Parathyroid adenoma (tissue), 2 donors: ENCODE results near the gene EXOC4.

ENCODE experiments used
- H2AFZ ChIP-seq: fragments of 300-600 bp; sonication (generic); one replicate; pipeline ENCODE4 v1.7.0; 2017; ENCODE audit warnings: antibody characterized with exemption, mild to moderate bottlenecking
- H3K27ac ChIP-seq: fragments of 300-600 bp; sonication (generic); one replicate; pipeline ENCODE4 v1.7.0; 2017
- H3K27me3 ChIP-seq: fragments of 300-600 bp; sonication (generic); one replicate; pipeline ENCODE4 v1.7.0; 2017; ENCODE audit warnings: low read length; ENCODE audit not compliant: control insufficient read depth, insufficient read depth
- H3K36me3 ChIP-seq: fragments of 300-600 bp; sonication (generic); one replicate; pipeline ENCODE4 v1.7.0; 2017; ENCODE audit warnings: low read length; ENCODE audit not compliant: control insufficient read depth, insufficient read depth
- H3K4me1 ChIP-seq: fragments of 300-600 bp; sonication (generic); one replicate; pipeline ENCODE4 v1.7.0; 2017; ENCODE audit warnings: control low read depth
- H3K4me2 ChIP-seq: fragments of 300-600 bp; sonication (generic); one replicate; pipeline ENCODE4 v1.7.0; 2017; ENCODE audit warnings: low read length
- H3K4me3 ChIP-seq: fragments of 300-600 bp; sonication (generic); one replicate; pipeline ENCODE4 v1.7.0; 2017; ENCODE audit warnings: low read depth, low read length
- H3K79me2 ChIP-seq: fragments of 300-600 bp; sonication (generic); one replicate; pipeline ENCODE4 v1.7.0; 2017; ENCODE audit warnings: control low read depth
- H3K9ac ChIP-seq: fragments of 300-600 bp; sonication (generic); one replicate; pipeline ENCODE4 v1.7.0; 2017; ENCODE audit warnings: mild to moderate bottlenecking
- H3K9me3 ChIP-seq: fragments of 300-600 bp; sonication (generic); one replicate; pipeline ENCODE4 v1.7.0; 2017; ENCODE audit warnings: low read length; ENCODE audit not compliant: control insufficient read depth
- TF ChIP-seq, protein P1 (sequence below): fragments of 300-600 bp; sonication (generic); IDR thresholded peaks from one replicate; pipeline ENCODE4 v1.7.0; 2017; ENCODE audit warnings: antibody characterized with exemption, mild to moderate bottlenecking
- donor health status: primary hyperparathyroidism.

Gene EXOC4

DNA sequence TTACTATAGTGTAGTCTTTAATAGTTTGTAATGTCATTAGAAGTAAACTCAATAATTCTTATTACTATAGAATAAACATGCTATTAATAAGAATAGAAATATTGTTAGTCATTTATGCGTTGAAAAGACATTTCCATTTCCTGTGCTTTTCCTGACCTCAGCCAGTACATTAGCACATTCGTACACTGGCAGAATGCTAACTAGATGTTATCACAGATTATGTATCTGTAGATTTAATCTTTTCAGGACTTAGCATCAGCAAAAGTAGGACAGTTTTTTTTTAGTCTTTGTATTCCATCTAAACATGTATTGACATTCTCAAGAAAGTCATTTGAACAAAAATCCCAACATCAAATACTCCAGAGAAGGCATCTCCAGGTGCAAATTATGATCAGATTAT lies 158.5 kb downstream of the EXOC4 start:
- Histone ChIP-seq H3K27me3 (no peaks in the 10 kb centered on the region), H3K4me1 (peaks cover 4% of the 10 kb centered on the region), H3K4me3 (no peak overlapping the region), H3K4me2 (no peak overlapping the region), H3K79me2 (peaks cover 5% of the 10 kb centered on the region), H3K9ac (no peak overlapping the region), H3K36me3 (no peaks in the 10 kb centered on the region), H3K27ac (no peak overlapping the region), H3K9me3 (no peaks in the 10 kb centered on the region), H2AFZ (no peak overlapping the region)
- TF ChIP-seq, protein P1, sequence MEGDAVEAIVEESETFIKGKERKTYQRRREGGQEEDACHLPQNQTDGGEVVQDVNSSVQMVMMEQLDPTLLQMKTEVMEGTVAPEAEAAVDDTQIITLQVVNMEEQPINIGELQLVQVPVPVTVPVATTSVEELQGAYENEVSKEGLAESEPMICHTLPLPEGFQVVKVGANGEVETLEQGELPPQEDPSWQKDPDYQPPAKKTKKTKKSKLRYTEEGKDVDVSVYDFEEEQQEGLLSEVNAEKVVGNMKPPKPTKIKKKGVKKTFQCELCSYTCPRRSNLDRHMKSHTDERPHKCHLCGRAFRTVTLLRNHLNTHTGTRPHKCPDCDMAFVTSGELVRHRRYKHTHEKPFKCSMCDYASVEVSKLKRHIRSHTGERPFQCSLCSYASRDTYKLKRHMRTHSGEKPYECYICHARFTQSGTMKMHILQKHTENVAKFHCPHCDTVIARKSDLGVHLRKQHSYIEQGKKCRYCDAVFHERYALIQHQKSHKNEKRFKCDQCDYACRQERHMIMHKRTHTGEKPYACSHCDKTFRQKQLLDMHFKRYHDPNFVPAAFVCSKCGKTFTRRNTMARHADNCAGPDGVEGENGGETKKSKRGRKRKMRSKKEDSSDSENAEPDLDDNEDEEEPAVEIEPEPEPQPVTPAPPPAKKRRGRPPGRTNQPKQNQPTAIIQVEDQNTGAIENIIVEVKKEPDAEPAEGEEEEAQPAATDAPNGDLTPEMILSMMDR = no peak

DNA sequence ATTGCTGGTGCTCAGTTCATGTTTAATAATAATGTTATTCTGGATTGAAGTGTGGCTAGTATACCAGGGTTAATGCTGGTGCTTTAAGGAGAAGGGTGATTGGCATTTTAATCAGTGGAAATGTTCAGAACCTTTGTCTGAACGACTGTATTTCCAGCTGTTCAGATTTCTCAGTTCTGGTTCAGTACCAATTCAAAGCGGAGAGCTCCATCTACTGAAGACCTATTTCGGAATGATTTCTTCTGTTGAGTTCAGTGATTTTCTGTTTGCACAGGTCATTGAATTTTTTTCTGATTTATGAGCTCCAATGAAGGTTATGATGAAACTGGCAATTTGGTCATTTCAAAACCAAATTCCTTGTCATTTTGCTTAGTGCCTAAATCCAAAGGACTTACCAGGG lies 160.1 kb downstream of the EXOC4 start:
- no peak overlapping the region for H3K27ac ChIP-seq
- peaks cover 4% of the 10 kb centered on the region for H3K4me1 ChIP-seq
- no peak overlapping the region for H3K9ac ChIP-seq
- TF ChIP-seq, protein P1 = no peak
- H3K4me3 ChIP-seq = no peak overlapping the region
- H3K4me2 ChIP-seq = no peak overlapping the region
- no peaks in the 10 kb centered on the region for H3K9me3 ChIP-seq
- peaks cover 4% of the 10 kb centered on the region for H3K79me2 ChIP-seq
- no peak overlapping the region for H2AFZ ChIP-seq
- no peaks in the 10 kb centered on the region for H3K36me3 ChIP-seq
- H3K27me3 ChIP-seq = no peaks in the 10 kb centered on the region

DNA sequence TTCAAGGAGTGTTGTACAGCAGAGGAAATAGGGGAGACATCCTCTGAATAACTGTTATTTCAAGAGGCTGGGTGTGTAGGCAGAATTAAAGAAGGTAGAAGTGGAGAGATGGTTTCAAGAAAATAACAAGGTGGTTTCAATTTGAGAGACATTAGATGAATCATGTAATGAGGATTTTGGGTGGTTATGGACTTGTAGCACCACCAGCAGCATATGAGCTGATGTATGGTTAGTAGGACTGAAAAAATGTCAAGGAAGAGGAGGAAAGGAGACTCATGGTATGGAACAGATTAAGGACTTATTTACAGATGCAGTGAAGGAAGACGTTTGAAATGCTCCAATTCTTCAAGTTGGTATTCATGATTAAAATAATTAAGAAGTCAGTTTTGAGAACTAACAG lies 166.2 kb downstream of the EXOC4 start:
- no peaks in the 10 kb centered on the region for H3K36me3 ChIP-seq
- TF ChIP-seq, protein P1 = no peak
- no peak overlapping the region for H2AFZ ChIP-seq
- no peak overlapping the region for H3K27ac ChIP-seq
- no peaks in the 10 kb centered on the region for H3K27me3 ChIP-seq
- H3K4me1 ChIP-seq = no peaks in the 10 kb centered on the region
- no peak overlapping the region for H3K4me3 ChIP-seq
- H3K9ac ChIP-seq = no peak overlapping the region
- no peaks in the 10 kb centered on the region for H3K9me3 ChIP-seq
- no peak overlapping the region for H3K4me2 ChIP-seq
- H3K79me2 ChIP-seq = peaks cover 3% of the 10 kb centered on the region

DNA sequence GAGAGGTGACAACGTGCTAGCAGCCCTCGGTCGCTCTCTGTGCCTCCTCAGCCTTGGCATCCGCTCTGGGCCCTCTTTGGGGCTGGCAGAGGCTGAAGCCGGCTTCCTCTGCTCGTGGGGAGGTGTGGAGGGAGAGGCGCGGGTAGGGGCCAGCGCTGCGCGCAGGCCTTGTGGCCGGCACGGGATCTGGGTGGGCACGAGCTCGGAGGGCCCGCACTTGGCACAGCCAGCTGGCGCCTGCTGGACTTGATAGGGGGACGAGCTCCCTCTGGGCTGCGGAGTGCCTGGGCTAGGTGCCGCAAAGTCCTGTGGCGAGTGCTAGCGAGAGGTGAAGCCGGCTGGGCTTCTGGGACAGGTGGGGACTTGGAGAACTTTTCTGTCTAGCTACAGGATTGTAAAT lies 170.7 kb downstream of the EXOC4 start:
- Histone ChIP-seq H3K4me1 (no peaks in the 10 kb centered on the region), H3K9me3 (no peaks in the 10 kb centered on the region), H3K4me2 (no peak overlapping the region), H2AFZ (no peak overlapping the region), H3K4me3 (no peak overlapping the region), H3K79me2 (no peaks in the 10 kb centered on the region), H3K27me3 (no peaks in the 10 kb centered on the region), H3K9ac (no peak overlapping the region), H3K36me3 (no peaks in the 10 kb centered on the region), H3K27ac (no peak overlapping the region)
- TF ChIP-seq, protein P1 = no peak

DNA sequence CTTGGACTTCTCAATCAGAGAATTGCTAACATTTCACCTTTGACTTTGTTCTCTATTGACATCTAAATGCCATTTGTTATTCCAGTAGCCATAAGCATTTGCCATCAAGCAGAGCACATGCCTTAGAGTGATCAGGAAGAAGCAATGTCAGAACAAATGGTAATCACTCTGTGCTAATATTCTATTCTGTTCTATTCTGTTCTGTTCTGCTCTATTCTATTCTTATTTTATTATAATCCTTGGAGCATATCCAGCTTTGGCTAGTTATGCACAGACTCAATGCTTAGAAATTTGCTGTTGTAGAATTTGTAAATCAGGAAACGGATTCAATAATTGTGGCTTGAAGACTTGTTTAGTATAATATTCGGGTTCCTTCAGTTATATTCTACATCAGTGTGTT lies 175.4 kb downstream of the EXOC4 start:
- H3K27ac ChIP-seq = no peak overlapping the region
- no peaks in the 10 kb centered on the region for H3K36me3 ChIP-seq
- H3K79me2 ChIP-seq = no peaks in the 10 kb centered on the region
- H3K4me2 ChIP-seq = no peak overlapping the region
- H2AFZ ChIP-seq = no peak overlapping the region
- H3K4me3 ChIP-seq = no peak overlapping the region
- TF ChIP-seq, protein P1 = no peak
- H3K9ac ChIP-seq = no peak overlapping the region
- no peaks in the 10 kb centered on the region for H3K27me3 ChIP-seq
- H3K9me3 ChIP-seq = no peaks in the 10 kb centered on the region
- no peaks in the 10 kb centered on the region for H3K4me1 ChIP-seq
